ENCODE measurements around the gene NFIB.

NFIB gene

DNA sequence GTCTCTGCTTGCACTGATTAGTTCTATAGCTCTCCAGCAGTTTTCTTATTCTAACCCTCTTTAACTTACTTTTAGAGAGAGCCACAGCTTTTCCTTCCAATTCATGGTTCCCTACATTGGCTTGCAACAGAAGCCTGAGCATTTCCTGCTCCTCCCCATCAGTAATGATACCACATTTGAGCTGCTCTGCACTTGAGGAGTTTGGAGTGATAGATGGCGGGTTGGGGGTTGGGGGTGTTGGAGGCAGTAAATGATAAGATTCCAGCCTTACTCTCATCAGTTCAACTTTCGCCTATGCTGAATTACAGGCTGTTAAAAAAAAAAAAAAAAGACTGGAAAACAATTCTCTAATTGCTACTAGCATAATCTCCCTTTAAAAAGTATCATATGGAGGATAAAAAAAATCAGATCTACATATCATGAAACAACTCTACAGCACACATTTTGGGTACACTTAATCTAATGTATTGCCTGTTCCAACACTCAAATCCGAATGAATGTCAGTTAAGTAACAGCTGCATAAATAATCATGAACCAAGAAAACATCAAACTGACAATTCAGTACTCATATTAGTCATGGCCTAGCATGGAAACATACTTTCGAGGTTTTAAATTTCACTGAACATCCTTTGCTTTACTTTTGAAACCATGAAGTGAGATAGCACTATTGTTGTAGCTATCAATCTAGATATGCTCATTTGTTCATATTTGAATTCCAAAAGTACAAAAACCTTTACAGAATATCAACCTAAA lies 224.7 kb downstream of the NFIB start:
- no peak for DNase-seq (ENCODE audit: low read depth, low spot score)
- no peak overlapping the region for H3K4me3 ChIP-seq (ENCODE audit: low read depth, low read length)
- in situ Hi-C loops (cut with HindIII; ENCODE audit: low sequenced_read_pairs): no loop called here
- TF ChIP-seq, protein P1, sequence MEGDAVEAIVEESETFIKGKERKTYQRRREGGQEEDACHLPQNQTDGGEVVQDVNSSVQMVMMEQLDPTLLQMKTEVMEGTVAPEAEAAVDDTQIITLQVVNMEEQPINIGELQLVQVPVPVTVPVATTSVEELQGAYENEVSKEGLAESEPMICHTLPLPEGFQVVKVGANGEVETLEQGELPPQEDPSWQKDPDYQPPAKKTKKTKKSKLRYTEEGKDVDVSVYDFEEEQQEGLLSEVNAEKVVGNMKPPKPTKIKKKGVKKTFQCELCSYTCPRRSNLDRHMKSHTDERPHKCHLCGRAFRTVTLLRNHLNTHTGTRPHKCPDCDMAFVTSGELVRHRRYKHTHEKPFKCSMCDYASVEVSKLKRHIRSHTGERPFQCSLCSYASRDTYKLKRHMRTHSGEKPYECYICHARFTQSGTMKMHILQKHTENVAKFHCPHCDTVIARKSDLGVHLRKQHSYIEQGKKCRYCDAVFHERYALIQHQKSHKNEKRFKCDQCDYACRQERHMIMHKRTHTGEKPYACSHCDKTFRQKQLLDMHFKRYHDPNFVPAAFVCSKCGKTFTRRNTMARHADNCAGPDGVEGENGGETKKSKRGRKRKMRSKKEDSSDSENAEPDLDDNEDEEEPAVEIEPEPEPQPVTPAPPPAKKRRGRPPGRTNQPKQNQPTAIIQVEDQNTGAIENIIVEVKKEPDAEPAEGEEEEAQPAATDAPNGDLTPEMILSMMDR (IDR thresholded peaks at IDR 0.05; ENCODE audit: low read depth, low read length): no peak

GRCh38 chr9:14087576-14087975 lies 226.4 kb downstream of the NFIB start:
- in situ Hi-C loops (cut with HindIII; ENCODE audit: low sequenced_read_pairs): no loop called here
- TF ChIP-seq, protein P1 (IDR thresholded peaks at IDR 0.05; ENCODE audit: low read depth, low read length): no peak
- H3K4me3 ChIP-seq (ENCODE audit: low read depth, low read length): no peak overlapping the region
- DNase-seq (ENCODE audit: low read depth, low spot score): no peak

DNA sequence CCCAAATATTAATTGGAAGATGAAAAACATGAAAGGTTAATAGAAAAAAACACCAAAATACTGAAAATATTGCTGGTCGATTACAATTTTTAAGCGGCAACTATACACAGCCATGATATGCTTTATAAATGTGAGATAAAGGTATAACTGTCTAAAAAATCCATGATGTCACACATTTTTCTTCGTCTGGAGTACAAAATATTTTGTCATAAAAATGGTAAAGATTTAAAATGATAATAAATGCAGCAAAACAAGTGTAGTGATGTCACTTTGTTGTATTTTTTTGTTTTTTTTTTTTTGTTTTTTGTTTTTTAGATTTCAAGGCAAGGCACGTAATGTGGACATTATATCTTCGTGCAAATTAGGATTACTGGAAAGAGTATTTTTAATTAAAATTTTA lies 227.4 kb downstream of the NFIB start:
- in situ Hi-C loops (cut with HindIII; ENCODE audit: low sequenced_read_pairs): no loop called here
- TF ChIP-seq, protein P1 (IDR thresholded peaks at IDR 0.05; ENCODE audit: low read depth, low read length): no peak
- no peak overlapping the region for H3K4me3 ChIP-seq (ENCODE audit: low read depth, low read length)
- no peak for DNase-seq (ENCODE audit: low read depth, low spot score)

- TF ChIP-seq, protein P1 (IDR thresholded peaks at IDR 0.05; ENCODE audit: low read depth, low read length): no peak
- in situ Hi-C loops (cut with HindIII; ENCODE audit: low sequenced_read_pairs): no loop called here
- H3K4me3 ChIP-seq (ENCODE audit: low read depth, low read length): no peak overlapping the region
- no peak for DNase-seq (ENCODE audit: low read depth, low spot score)
Observed at GRCh38 chr9:14085810-14086209, 228.1 kb downstream of the NFIB start.

DNA sequence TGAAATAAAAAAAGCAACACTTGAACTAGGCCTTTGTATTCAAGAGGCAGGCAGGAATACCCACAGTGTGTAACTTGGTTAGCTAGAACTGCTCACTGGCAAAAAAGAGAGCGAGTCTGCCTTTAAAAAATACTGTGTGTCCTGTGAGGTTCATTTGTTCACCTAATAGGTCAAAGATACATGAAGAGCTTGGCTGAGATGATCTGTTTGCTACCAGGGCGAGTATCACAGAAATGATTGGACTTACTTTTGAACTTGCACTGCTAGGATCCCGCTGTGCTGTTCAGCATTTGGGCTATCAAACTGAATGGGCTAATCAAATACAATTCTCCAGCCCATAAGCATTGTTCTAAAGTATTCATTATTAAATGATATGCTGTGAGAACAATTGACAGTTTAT lies 229.1 kb downstream of the NFIB start:
- in situ Hi-C loops (cut with HindIII; ENCODE audit: low sequenced_read_pairs): no loop called here
- TF ChIP-seq, protein P1 (IDR thresholded peaks at IDR 0.05; ENCODE audit: low read depth, low read length): no peak
- no peak for DNase-seq (ENCODE audit: low read depth, low spot score)
- H3K4me3 ChIP-seq (ENCODE audit: low read depth, low read length): no peak overlapping the region

DNA sequence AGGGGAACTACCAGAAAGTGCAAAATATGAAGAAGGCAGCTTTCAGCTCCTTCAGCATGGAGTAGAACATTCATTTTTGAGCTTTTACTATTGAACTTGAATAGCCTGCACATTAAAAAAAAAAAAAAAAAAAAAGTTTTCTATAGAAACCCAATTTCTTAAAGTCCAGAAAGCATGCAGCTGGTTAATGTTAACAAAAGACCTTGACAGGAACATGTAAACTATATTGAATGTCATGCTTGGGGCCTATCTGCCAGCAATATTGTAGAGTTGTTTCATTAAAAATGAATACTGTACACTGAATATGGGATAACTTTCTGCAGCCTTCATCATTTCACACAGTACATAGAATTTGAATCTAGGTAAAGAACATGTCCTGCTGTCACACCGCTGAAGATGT lies 230.6 kb downstream of the NFIB start:
- DNase-seq (ENCODE audit: low read depth, low spot score): no peak
- TF ChIP-seq, protein P1 (IDR thresholded peaks at IDR 0.05; ENCODE audit: low read depth, low read length): no peak
- in situ Hi-C loops (cut with HindIII; ENCODE audit: low sequenced_read_pairs): no loop called here
- no peak overlapping the region for H3K4me3 ChIP-seq (ENCODE audit: low read depth, low read length)
